SH-SY5Y (cell line): Measurements from ENCODE around the gene ARHGEF16.

ENCODE experiments used
- GATA2 ChIP-seq: IDR thresholded peaks from 2 replicates; pipeline ENCODE4 v1.6.1; 2011; ENCODE audit warnings: mild to moderate bottlenecking, low read depth, low read length
- GATA3 ChIP-seq: IDR thresholded peaks from 2 replicates; pipeline ENCODE4 v1.6.1; 2011; ENCODE audit warnings: low read depth, mild to moderate bottlenecking, low read length, moderate library complexity

The ARHGEF16 gene

GRCh38 chr1:3440300-3440681 is 14.2 kb upstream of the ARHGEF16 start:
- TF ChIP-seq GATA2 (no peak), GATA3 (no peak)

GRCh38 chr1:3440711-3441409 is 13.6 kb upstream of the ARHGEF16 start:
- TF ChIP-seq GATA3 (no peak), GATA2 (no peak)

GRCh38 chr1:3441410-3441847 is 13.0 kb upstream of the ARHGEF16 start:
- TF ChIP-seq GATA2 (no peak), GATA3 (no peak)

GRCh38 chr1:3441880-3442279 is 12.6 kb upstream of the ARHGEF16 start:
- no peak for TF ChIP-seq GATA3
- no peak for TF ChIP-seq GATA2

GRCh38 chr1:3442331-3442730 is 12.1 kb upstream of the ARHGEF16 start:
- no peak for TF ChIP-seq GATA3
- TF ChIP-seq GATA2, result no peak

- no peak for TF ChIP-seq GATA3
- TF ChIP-seq GATA2, result no peak
Observed at GRCh38 chr1:3442901-3443300, 11.6 kb upstream of the ARHGEF16 start.

GRCh38 chr1:3443807-3444206 is 10.7 kb upstream of the ARHGEF16 start:
- no peak for TF ChIP-seq GATA3

- TF ChIP-seq GATA2 (no peak), GATA3 (no peak)
Observed at GRCh38 chr1:3444298-3444697, 10.2 kb upstream of the ARHGEF16 start.

GRCh38 chr1:3444736-3445135 is 9.7 kb upstream of the ARHGEF16 start:
- TF ChIP-seq GATA3, result no peak
- TF ChIP-seq GATA2, result no peak

GRCh38 chr1:3450202-3450863 is 4.1 kb upstream of the ARHGEF16 start:
- TF ChIP-seq GATA3 (no peak), GATA2 (no peak)

- TF ChIP-seq GATA3 (no peak), GATA2 (no peak)
Observed at GRCh38 chr1:3450983-3451382, 3.5 kb upstream of the ARHGEF16 start.

GRCh38 chr1:3451994-3452865 is 2.2 kb upstream of the ARHGEF16 start:
- no peak for TF ChIP-seq GATA2
- no peak for TF ChIP-seq GATA3

GRCh38 chr1:3452866-3453175 is 1.6 kb upstream of the ARHGEF16 start:
- TF ChIP-seq GATA3 (no peak), GATA2 (no peak)

GRCh38 chr1:3453203-3453761 is 1.2 kb upstream of the ARHGEF16 start:
- no peak for TF ChIP-seq GATA2
- no peak for TF ChIP-seq GATA3
